ENCODE data around the gene TMX3. TPM values are rescaled to one million over a fixed set of nuclear protein-coding genes. Genes with fewer than 3 reads are reported as not detected.

Gene TMX3
- total RNA-seq, 1 donor from 2014 or later, result 40.9 TPM

DNA sequence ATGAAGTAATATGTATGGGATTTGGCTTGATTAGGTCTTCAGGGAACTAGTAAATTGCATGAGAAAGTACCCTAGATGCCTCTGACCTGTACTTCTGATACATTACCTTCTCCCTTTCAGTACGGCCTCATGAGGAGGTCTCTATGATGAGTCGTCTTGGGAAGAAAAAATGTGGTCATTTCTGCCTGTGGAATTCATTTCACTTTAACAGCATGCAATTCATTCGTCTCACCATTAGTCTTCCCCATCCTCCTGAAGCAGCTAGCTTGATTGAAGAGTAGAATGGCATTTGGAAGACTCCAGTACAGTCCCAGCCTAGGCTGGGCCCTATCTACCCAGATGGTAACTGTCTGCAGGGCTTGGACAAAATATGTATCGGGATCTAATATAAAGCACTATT lies 52.2 kb downstream of the TMX3 start:
- Mint-ChIP-seq H3K4me3 (ENCODE audit: low read depth) (no peak overlapping the region), H3K27ac (no peak overlapping the region), H3K9me3 (ENCODE audit: low read depth) (no peaks in the 10 kb centered on the region), H3K27me3 (peaks cover 3% of the 10 kb centered on the region), H3K36me3 (ENCODE audit: insufficient read depth) (no peaks in the 10 kb centered on the region), H3K4me1 (ENCODE audit: low read depth) (no peaks in the 10 kb centered on the region)
- DNase-seq (ENCODE audit: low spot score, unreplicated experiment), result no peak
- TF ChIP-seq CTCF (IDR thresholded peaks at IDR 0.05; ENCODE audit: unreplicated experiment), result peak; percentile 10

DNA sequence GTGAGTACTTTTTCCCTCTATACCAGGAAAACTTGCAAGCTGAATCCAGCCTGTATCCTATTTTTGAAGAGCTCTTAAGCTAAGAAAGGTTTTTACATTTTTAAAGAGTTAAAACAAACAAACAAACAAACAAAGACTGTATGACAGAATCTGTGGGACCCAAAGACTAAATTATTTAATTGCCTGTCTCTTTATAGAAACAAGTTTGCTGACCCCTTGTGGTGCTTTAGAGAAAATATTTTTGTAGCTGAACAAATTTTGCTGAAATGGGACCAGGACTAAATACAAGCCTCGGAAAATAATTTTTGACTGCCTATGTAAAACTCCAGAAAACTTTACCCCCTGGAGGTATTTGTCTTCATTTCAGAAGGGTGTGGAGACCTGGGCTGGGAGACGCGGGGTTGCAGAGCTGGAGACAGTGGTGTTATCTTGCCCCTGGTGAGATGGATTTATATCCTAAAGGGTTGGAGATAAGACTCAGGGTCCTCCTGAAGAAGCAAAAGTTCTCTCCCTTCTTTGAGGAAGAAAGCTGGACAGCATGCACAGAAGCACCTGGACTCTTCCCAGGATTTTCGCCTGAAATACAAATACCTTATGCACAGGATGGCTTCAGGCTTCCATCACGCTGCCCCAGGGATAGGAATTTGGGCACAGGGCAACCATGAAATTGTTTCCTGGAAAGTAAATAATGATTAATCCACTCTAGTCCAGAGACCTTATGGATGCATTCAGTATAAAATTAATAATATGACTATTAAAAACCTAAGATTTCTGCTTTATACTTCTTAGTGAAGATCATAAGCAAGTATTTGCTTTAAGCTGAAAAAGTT lies 54.3 kb downstream of the TMX3 start:
- Mint-ChIP-seq H3K9me3 (ENCODE audit: low read depth) (no peaks in the 10 kb centered on the region), H3K36me3 (ENCODE audit: insufficient read depth) (no peaks in the 10 kb centered on the region), H3K27ac (no peak overlapping the region), H3K4me1 (ENCODE audit: low read depth) (no peaks in the 10 kb centered on the region), H3K27me3 (peaks cover 5% of the 10 kb centered on the region), H3K4me3 (ENCODE audit: low read depth) (no peak overlapping the region)
- DNase-seq (ENCODE audit: low spot score, unreplicated experiment), result no peak
- peak; percentile 81 for TF ChIP-seq CTCF (IDR thresholded peaks at IDR 0.05; ENCODE audit: unreplicated experiment)

GRCh38 chr18:68648191-68648590 lies 66.7 kb downstream of the TMX3 start:
- Mint-ChIP-seq H3K27ac (no peak overlapping the region), H3K9me3 (ENCODE audit: low read depth) (no peaks in the 10 kb centered on the region), H3K36me3 (ENCODE audit: insufficient read depth) (no peaks in the 10 kb centered on the region), H3K4me1 (ENCODE audit: low read depth) (no peaks in the 10 kb centered on the region), H3K27me3 (no peaks in the 10 kb centered on the region), H3K4me3 (ENCODE audit: low read depth) (no peak overlapping the region)
- TF ChIP-seq CTCF (IDR thresholded peaks at IDR 0.05; ENCODE audit: unreplicated experiment), result no peak
- no peak for DNase-seq (ENCODE audit: low spot score, unreplicated experiment)

DNA sequence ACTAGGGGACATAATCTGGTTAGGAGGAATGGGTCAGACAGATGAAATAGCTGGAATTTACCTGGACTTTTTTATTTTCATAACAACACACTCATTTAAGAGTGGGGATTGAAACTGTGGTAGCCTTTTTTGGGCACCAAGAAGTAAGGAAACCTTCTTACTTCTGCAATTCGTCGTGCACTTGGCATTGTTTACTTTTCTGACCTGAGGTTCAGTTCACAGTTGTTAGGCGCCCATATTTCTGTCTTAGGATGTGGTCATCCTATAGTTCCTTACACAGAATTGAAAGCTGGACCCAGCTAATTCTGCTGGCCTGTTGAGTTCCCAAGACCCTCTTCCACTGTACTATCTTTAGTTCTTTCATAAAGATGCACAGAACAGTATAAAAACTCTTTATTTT lies 72.9 kb downstream of the TMX3 start:
- H3K4me1 Mint-ChIP-seq (ENCODE audit: low read depth), result no peaks in the 10 kb centered on the region
- DNase-seq (ENCODE audit: low spot score, unreplicated experiment), result no peak
- H3K27me3 Mint-ChIP-seq, result no peaks in the 10 kb centered on the region
- H3K27ac Mint-ChIP-seq, result no peak overlapping the region
- no peak overlapping the region for H3K4me3 Mint-ChIP-seq (ENCODE audit: low read depth)
- H3K36me3 Mint-ChIP-seq (ENCODE audit: insufficient read depth), result no peaks in the 10 kb centered on the region
- no peak for TF ChIP-seq CTCF (IDR thresholded peaks at IDR 0.05; ENCODE audit: unreplicated experiment)
- H3K9me3 Mint-ChIP-seq (ENCODE audit: low read depth), result no peaks in the 10 kb centered on the region

GRCh38 chr18:68640861-68641260 lies 74.0 kb downstream of the TMX3 start:
- peaks cover 5% of the 10 kb centered on the region for H3K9me3 Mint-ChIP-seq (ENCODE audit: low read depth)
- no peak overlapping the region for H3K4me3 Mint-ChIP-seq (ENCODE audit: low read depth)
- TF ChIP-seq CTCF (IDR thresholded peaks at IDR 0.05; ENCODE audit: unreplicated experiment), result no peak
- no peak for DNase-seq (ENCODE audit: low spot score, unreplicated experiment)
- no peaks in the 10 kb centered on the region for H3K36me3 Mint-ChIP-seq (ENCODE audit: insufficient read depth)
- no peaks in the 10 kb centered on the region for H3K4me1 Mint-ChIP-seq (ENCODE audit: low read depth)
- H3K27me3 Mint-ChIP-seq, result no peaks in the 10 kb centered on the region
- H3K27ac Mint-ChIP-seq, result no peak overlapping the region
